ACC112 (cell line): ENCODE data around the gene PIM1.

Experiments
- H2AFZ ChIP-seq: fragments of 200-600 bp; sonication (generic); one replicate; pipeline ENCODE4 v1.6.0; 2017; ENCODE audit warnings: antibody characterized with exemption, low read length; ENCODE audit not compliant: unreplicated experiment
- H3K27ac ChIP-seq: fragments of 200-600 bp; sonication (generic); 2 replicates; pipeline ENCODE4 v1.5.1; 2014; ENCODE audit warnings: low read depth, mild to moderate bottlenecking, antibody characterized with exemption, low read length, moderate library complexity
- H3K27me3 ChIP-seq: fragments of 200-600 bp; sonication (generic); 2 replicates; pipeline ENCODE4 v1.6.1; 2014; ENCODE audit warnings: mild to moderate bottlenecking, antibody characterized with exemption, low read length, moderate library complexity, mixed read lengths; ENCODE audit not compliant: insufficient read depth
- H3K36me3 ChIP-seq: fragments of 200-600 bp; sonication (generic); 2 replicates; pipeline ENCODE4 v1.6.1; 2016; ENCODE audit warnings: mild to moderate bottlenecking, antibody characterized with exemption, low read length, moderate library complexity, mixed read lengths; ENCODE audit not compliant: insufficient read depth
- H3K4me1 ChIP-seq: fragments of 200-600 bp; sonication (generic); one replicate; pipeline ENCODE4 v1.6.1; 2016; ENCODE audit warnings: low read length, mixed read lengths; ENCODE audit not compliant: insufficient read depth, unreplicated experiment, control insufficient read depth
- H3K4me3 ChIP-seq: fragments of 200-600 bp; sonication (generic); 2 replicates; pipeline ENCODE4 v1.5.1; 2014; ENCODE audit warnings: mild to moderate bottlenecking, low read depth, low read length
- H3K79me2 ChIP-seq: fragments of 200-600 bp; sonication (generic); one replicate; pipeline ENCODE4 v1.6.0; 2016; ENCODE audit warnings: low read length; ENCODE audit not compliant: control insufficient read depth, unreplicated experiment, insufficient read depth

Gene PIM1

DNA sequence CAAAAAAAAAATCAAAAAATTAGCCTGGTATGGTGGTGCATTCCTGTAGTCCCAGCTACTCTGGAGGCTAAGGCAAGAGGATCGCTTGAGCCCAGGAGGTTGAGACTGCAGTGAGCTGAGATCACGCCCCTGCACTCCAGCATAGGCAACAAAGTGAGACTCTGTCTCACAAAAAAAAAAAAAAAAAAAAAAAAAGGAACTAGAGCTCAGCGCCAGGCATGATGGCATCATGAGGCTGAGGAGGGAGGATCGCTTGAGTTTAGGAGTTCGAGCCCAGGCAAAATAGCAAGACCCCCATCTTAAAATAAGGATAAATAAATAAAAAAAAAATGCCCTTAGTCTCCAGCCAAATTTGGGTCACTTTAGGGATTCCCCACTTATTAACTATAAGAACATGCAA lies 40.4 kb upstream of the PIM1 start:
- Histone ChIP-seq H3K4me1 (peaks cover 40% of the 10 kb centered on the region), H2AFZ (no peak overlapping the region), H3K79me2 (no peaks in the 10 kb centered on the region), H3K27me3 (no peaks in the 10 kb centered on the region), H3K27ac (no peak overlapping the region), H3K36me3 (no peaks in the 10 kb centered on the region), H3K4me3 (no peak overlapping the region)

DNA sequence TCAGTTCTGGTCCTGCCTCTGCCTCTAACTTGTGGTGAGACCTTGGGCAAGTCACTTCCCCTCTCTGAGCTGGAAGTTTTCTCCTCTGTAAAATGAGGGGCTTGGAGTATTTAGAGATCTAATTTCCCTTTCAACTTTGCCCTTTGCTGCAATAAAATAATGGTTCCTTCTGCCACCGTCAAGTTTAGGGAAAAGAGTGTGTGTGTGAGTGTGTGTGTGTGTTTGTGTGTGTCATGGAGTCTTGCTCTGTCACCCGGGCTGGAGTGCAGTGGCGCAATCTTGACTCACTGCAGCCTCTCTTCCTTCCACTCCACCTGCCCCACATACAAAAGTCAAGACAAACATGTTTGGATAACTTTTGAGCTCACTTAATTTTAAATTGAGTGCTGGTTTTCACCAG lies 39.2 kb upstream of the PIM1 start:
- H3K4me3 ChIP-seq, result no peak overlapping the region
- no peaks in the 10 kb centered on the region for H3K27me3 ChIP-seq
- no peaks in the 10 kb centered on the region for H3K79me2 ChIP-seq
- peaks cover 50% of the 10 kb centered on the region for H3K4me1 ChIP-seq
- H2AFZ ChIP-seq, result no peak overlapping the region
- H3K27ac ChIP-seq, result no peak overlapping the region
- H3K36me3 ChIP-seq, result no peaks in the 10 kb centered on the region

- Histone ChIP-seq H2AFZ (no peak overlapping the region), H3K4me1 (peaks cover 53% of the 10 kb centered on the region), H3K79me2 (no peaks in the 10 kb centered on the region), H3K36me3 (no peaks in the 10 kb centered on the region), H3K27ac (no peak overlapping the region), H3K4me3 (no peak overlapping the region), H3K27me3 (no peaks in the 10 kb centered on the region)
Measured at GRCh38 chr6:37131104-37131959, 38.6 kb upstream of the PIM1 start.

GRCh38 chr6:37131960-37132253 lies 38.0 kb upstream of the PIM1 start:
- no peak overlapping the region for H3K27ac ChIP-seq

GRCh38 chr6:37134036-37134395 lies 35.9 kb upstream of the PIM1 start:
- Histone ChIP-seq H3K4me1 (peaks cover 60% of the 10 kb centered on the region), H3K27me3 (no peaks in the 10 kb centered on the region), H3K79me2 (no peaks in the 10 kb centered on the region), H2AFZ (peak overlapping the region; percentile 7), H3K36me3 (no peaks in the 10 kb centered on the region), H3K27ac (peak overlapping the region; percentile 97), H3K4me3 (no peak overlapping the region)

More at GRCh38 chr6:37131960-37132253, 38.0 kb upstream of the PIM1 start:
- H3K27me3 ChIP-seq, result no peaks in the 10 kb centered on the region
- H3K36me3 ChIP-seq, result no peaks in the 10 kb centered on the region
- peaks cover 59% of the 10 kb centered on the region for H3K4me1 ChIP-seq
- no peaks in the 10 kb centered on the region for H3K79me2 ChIP-seq
- no peak overlapping the region for H2AFZ ChIP-seq
- no peak overlapping the region for H3K4me3 ChIP-seq

DNA sequence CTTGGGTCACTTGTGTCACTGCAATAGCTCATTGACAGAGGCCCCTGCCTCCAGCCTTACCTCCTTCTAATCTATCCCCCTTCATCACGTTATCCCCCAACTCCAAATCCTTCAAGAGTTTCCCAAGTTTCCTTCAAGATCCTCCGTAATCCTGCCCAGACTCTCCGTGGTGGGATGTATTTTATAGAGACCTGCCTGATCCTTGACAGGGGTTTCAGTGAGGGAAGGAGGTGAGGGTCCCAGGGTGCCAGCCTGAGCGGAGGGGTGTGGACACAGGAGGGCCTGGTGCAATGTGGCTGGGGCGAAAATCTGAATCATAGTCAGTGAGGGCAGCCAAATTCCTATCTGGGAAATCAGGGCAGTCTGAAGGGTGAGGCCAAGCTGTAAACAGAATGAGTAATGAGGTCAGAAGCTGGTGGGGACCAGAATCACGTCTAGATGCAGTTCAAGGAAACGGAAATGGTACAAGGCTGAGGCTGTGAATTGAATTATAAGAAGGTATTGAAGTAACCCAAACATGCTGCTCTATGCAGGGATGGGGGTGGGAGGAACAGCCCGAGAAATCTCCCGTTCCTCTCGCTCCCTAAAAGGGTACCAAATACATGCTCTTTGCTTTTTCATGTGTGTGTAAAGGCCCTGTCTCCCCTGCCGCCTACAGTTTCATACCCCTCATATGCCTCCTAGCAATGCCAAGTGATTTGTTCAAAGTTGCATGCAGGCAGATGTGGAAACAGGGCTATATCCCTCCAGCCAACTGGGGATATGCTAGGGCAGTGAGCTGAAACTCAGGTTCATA lies 35.4 kb upstream of the PIM1 start:
- Histone ChIP-seq H3K79me2 (no peaks in the 10 kb centered on the region), H3K4me3 (peak overlapping the region; percentile 35; the same call in 1 of the 2 replicates), H3K4me1 (peaks cover 64% of the 10 kb centered on the region), H2AFZ (peak overlapping the region; percentile 24), H3K27me3 (no peaks in the 10 kb centered on the region), H3K27ac (peak overlapping the region; percentile 97), H3K36me3 (no peaks in the 10 kb centered on the region)

- no peaks in the 10 kb centered on the region for H3K36me3 ChIP-seq
- H3K27ac ChIP-seq, result peak overlapping the region; percentile 97
- no peak overlapping the region for H3K4me3 ChIP-seq
- H3K4me1 ChIP-seq, result peaks cover 63% of the 10 kb centered on the region
- no peaks in the 10 kb centered on the region for H3K79me2 ChIP-seq
- no peaks in the 10 kb centered on the region for H3K27me3 ChIP-seq
- H2AFZ ChIP-seq, result no peak overlapping the region
Measured at GRCh38 chr6:37135835-37136694, 33.9 kb upstream of the PIM1 start.

GRCh38 chr6:37136821-37137200 lies 33.1 kb upstream of the PIM1 start:
- no peaks in the 10 kb centered on the region for H3K27me3 ChIP-seq
- H3K27ac ChIP-seq, result peak overlapping the region; percentile 97
- H3K4me1 ChIP-seq, result peaks cover 67% of the 10 kb centered on the region
- H2AFZ ChIP-seq, result no peak overlapping the region
- no peaks in the 10 kb centered on the region for H3K79me2 ChIP-seq
- H3K4me3 ChIP-seq, result peak overlapping the region; percentile 52
- no peaks in the 10 kb centered on the region for H3K36me3 ChIP-seq

DNA sequence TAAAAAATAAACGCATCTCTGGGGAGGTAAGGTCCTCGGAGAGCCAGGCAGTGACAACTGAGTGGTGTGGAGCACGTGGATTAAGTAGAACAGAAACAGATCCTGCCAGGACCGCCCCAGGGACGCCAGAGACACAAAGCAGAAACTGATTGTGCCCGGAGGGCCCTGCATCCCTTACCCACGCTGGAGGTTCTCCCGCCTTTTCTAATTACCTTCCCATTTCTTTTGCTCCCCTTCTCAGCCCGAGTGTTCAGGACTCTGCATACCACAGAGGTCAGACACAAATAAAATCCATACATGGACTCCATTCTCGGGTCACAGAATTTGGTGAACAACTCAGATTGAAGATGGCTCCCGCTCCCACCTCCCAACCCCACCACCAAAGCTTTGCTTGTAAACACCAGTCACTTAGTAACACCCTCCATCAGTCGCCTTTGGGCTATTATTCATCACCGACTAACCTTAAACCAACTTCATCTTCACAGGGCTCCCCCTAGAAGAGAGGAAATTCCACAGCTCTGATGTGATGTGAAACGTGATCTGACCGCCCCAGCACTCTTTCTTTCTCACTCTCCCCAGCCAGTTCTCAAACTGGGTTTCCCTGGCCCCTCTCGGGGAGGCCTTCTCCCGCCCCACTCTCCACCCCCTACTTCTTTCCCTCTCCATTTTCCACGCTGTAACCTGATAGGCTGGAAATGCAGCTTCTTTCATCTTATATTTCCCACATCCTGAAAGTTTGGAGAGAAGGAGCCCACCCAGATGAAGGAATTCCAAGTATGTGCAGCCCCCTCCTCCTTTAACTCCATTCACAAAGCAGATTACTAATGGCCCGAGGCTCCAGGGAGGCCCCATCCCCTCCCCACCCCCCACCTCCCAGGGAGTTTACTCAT lies 32.5 kb upstream of the PIM1 start:
- H3K4me3 ChIP-seq, result peak overlapping the region; percentile 52
- no peaks in the 10 kb centered on the region for H3K36me3 ChIP-seq
- H3K27ac ChIP-seq, result peak overlapping the region; percentile 97
- H3K27me3 ChIP-seq, result no peaks in the 10 kb centered on the region
- H2AFZ ChIP-seq, result peak overlapping the region; percentile 16
- H3K4me1 ChIP-seq, result peaks cover 73% of the 10 kb centered on the region
- H3K79me2 ChIP-seq, result no peaks in the 10 kb centered on the region

- no peak overlapping the region for H3K4me3 ChIP-seq
- peak overlapping the region; percentile 97 for H3K27ac ChIP-seq
- no peaks in the 10 kb centered on the region for H3K27me3 ChIP-seq
- no peaks in the 10 kb centered on the region for H3K79me2 ChIP-seq
- peaks cover 76% of the 10 kb centered on the region for H3K4me1 ChIP-seq
- no peaks in the 10 kb centered on the region for H3K36me3 ChIP-seq
- H2AFZ ChIP-seq, result no peak overlapping the region
Measured at GRCh38 chr6:37138856-37139229, 31.1 kb upstream of the PIM1 start.
